ENCODE results near the gene TRERF1. TPM values are rescaled to one million over a fixed set of nuclear protein-coding genes. Genes with fewer than 3 reads are reported as not detected.

TRERF1 gene
- total RNA-seq, 4 donors from 2014 or later = 6.9 to 12.1 (median 8.8) TPM

DNA sequence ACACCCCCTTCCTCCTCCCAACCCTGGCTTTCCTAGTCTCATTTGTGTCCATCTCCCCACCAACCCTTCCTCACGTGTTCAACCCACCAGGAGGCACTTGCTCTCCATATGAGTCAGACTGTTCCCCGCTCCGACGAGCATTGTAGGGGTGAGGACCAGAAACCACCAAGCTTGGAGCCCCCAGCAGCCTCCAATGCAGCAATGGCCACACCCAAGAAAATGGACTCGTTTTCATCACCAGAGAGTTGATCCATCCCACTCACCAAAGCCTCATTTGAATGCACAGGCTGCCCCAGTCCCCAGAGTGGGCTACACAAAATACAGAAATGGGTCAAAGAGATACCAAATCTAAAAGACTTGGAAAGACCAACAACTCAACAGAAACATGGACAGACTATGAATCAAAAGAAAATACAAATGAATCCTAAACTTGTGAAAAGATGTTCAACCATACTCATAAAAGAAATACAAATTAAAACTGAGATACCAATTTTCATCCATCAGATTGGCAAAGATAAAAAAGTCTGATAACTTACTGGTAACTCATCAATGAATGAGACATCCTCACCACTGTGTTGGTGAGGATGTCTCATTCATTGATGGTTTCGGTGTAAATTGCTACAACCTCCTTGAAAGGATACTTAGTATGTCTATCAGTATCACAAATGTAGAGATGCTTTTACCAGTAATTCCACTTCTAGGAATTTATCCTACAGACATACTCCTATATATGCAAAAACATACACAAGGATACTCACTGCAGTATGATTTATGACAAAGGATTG lies 68.1 kb downstream of the TRERF1 start:
- H3K4me3 ChIP-seq (ENCODE audit: low read depth, poor library complexity, severe bottlenecking) = no peak overlapping the region
- intact Hi-C loops (cut with DNase I; ENCODE audit: low total_unique reads) = no loop called here
- TF ChIP-seq POLR2A (IDR thresholded peaks at IDR 0.05) = no peak
- TF ChIP-seq, protein P1, sequence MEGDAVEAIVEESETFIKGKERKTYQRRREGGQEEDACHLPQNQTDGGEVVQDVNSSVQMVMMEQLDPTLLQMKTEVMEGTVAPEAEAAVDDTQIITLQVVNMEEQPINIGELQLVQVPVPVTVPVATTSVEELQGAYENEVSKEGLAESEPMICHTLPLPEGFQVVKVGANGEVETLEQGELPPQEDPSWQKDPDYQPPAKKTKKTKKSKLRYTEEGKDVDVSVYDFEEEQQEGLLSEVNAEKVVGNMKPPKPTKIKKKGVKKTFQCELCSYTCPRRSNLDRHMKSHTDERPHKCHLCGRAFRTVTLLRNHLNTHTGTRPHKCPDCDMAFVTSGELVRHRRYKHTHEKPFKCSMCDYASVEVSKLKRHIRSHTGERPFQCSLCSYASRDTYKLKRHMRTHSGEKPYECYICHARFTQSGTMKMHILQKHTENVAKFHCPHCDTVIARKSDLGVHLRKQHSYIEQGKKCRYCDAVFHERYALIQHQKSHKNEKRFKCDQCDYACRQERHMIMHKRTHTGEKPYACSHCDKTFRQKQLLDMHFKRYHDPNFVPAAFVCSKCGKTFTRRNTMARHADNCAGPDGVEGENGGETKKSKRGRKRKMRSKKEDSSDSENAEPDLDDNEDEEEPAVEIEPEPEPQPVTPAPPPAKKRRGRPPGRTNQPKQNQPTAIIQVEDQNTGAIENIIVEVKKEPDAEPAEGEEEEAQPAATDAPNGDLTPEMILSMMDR (IDR thresholded peaks at IDR 0.05) = no peak
- no peak for DNase-seq (ENCODE audit: low spot score in 2 of 2)
- 78 to 79% methylated on average over 6 of the region's 6 CpGs for WGBS, 2 donors

DNA sequence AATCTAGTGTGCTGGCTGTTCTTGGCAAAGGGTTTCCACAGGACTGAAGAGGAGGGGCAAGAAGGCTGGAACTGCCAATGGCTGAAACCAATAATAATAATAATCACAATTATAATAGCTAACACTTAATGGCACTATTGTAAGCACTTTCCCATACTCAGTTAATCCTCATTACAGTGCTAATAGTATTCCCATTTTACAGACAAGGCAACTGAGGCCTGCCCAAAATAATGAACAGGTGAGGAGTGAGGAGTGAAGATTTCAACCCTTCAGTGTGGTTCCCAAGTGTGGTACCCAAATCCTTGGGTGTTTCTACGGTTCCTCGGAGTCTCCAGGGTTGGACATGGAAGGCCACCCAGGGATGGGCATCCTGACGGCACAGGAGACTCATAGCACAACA lies 69.9 kb downstream of the TRERF1 start:
- TF ChIP-seq POLR2A (IDR thresholded peaks at IDR 0.05) = no peak
- TF ChIP-seq, protein P1 (IDR thresholded peaks at IDR 0.05) = no peak
- 88 to 96% methylated on average over 3 of the region's 3 CpGs for WGBS, 2 donors
- H3K4me3 ChIP-seq (ENCODE audit: low read depth, poor library complexity, severe bottlenecking) = no peak overlapping the region
- intact Hi-C loops (cut with DNase I; ENCODE audit: low total_unique reads) = no loop called here
- no peak for DNase-seq (ENCODE audit: low spot score in 2 of 2)

DNA sequence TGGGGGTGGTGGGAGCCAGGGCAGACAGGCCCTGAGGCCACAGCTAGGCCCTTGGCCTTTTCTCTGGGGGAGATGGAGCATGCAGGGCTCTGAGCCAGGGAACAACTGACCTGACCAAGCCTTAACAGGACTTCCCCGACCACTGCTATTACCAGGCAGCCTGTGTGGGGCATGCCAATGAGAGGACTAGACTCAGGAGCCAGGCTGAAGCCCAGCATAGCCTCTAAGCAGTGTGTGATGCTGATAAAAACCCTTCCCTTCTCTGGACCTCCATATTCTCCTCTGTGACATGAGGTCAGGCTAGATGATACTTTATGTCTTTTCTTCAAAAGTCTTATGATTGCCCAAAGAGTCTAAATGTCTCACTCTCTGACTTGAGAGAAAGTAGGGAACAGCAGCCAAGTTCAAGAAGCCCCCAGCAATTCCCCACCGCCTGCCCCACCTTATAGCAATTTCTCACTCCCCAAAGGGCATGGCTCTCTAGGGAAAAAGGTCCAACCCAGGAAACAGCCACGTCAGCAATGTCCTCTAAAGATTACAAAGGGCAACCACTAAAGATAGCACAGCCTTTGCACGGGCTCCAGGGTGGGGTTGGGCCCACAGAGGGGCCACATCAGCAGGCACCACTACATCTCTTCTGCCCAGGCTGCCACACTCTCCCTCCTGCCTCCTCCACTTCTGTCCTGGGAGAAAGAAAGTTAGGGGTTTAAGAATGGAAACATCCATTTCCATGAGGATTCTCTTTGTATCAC lies 71.3 kb downstream of the TRERF1 start:
- intact Hi-C loops (cut with DNase I; ENCODE audit: low total_unique reads) = no loop called here
- TF ChIP-seq POLR2A (IDR thresholded peaks at IDR 0.05) = no peak
- TF ChIP-seq, protein P1 (IDR thresholded peaks at IDR 0.05) = no peak
- WGBS, 2 donors = 58 to 66% methylated on average over 4 of the region's 4 CpGs
- no peak overlapping the region for H3K4me3 ChIP-seq (ENCODE audit: low read depth, poor library complexity, severe bottlenecking)
- DNase-seq (ENCODE audit: low spot score in 2 of 2) = no peak

DNA sequence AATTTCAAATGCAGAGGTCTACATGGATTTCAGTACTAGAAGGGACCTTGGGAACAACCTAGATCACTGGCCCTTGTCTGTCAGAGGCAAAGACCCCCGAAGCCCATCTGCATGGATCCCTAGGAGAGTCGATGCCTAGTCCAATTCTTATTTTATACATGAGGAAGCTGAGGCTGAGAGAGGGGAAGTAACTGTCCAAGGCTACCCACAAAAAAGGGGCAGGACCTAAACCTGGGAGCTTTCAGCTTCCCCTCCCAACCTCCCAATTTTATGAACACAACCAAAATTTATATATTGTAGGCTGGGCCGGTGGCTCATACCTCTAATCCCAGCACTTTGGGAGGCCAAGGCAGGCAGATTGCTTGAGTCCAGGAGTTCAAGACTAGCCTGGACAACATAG lies 73.2 kb downstream of the TRERF1 start:
- no peak overlapping the region for H3K4me3 ChIP-seq (ENCODE audit: low read depth, poor library complexity, severe bottlenecking)
- intact Hi-C loops (cut with DNase I; ENCODE audit: low total_unique reads) = no loop called here
- 68 to 80% methylated on average over 3 of the region's 3 CpGs for WGBS, 2 donors
- TF ChIP-seq, protein P1 (IDR thresholded peaks at IDR 0.05) = no peak
- no peak for TF ChIP-seq POLR2A (IDR thresholded peaks at IDR 0.05)
- DNase-seq (ENCODE audit: low spot score in 2 of 2) = no peak

DNA sequence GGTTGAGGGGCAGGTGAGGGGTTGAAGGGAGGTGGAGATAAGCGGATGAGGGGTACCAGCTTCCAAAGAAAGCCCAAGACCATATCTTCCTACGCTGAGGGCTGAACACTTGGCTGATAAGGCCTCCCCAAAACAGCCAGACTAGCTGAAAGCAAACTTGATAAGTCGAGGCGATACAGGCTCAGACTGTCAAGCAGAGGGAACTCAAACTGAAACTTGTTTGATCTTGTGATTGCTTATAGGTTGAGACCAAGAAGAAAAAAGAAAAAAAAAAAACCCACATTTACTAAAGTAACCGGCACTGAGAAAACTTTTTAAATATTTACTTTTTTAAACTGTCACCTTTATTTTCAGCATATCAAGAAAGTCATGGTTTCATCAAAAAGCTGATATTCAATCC lies 73.6 kb downstream of the TRERF1 start:
- WGBS, 2 donors = 68 to 89% methylated on average over 5 of the region's 5 CpGs
- intact Hi-C loops (cut with DNase I; ENCODE audit: low total_unique reads) = no loop called here
- no peak for TF ChIP-seq POLR2A (IDR thresholded peaks at IDR 0.05)
- TF ChIP-seq, protein P1 (IDR thresholded peaks at IDR 0.05) = no peak
- no peak overlapping the region for H3K4me3 ChIP-seq (ENCODE audit: low read depth, poor library complexity, severe bottlenecking)
- DNase-seq (ENCODE audit: low spot score in 2 of 2) = no peak

Data from lower leg skin (tissue), 4 donors.